Smooth muscle cell of the brain vasculature (primary cell): Measurements from ENCODE around the gene AMPD3.

ENCODE experiments used
- DNase-seq: peaks from one replicate; pipeline ENCODE4 v3.0.0-alpha.2; 2012; ENCODE audit warnings: low read depth, low spot score

AMPD3 gene

GRCh38 chr11:10454878-10455631, at the start of gene AMPD3:
Gene AMPD3, plus strand, starts transcription at chr11:10455264. Its CDS starts 6,256 bp downstream, at chr11:10461520.
- peak; percentile 78 for DNase-seq

- peak; percentile 64 for DNase-seq
These were observed 49.0 kb upstream of the AMPD3 start for GRCh38 chr11:10405865-10406592.

- no peak for DNase-seq
These were observed 48.0 kb upstream of the AMPD3 start for GRCh38 chr11:10407055-10407454.

- no peak for DNase-seq
These were observed 47.0 kb upstream of the AMPD3 start for GRCh38 chr11:10407749-10408685.

GRCh38 chr11:10409207-10409661, 45.8 kb upstream of the AMPD3 start:
- no peak for DNase-seq

GRCh38 chr11:10410106-10410843, 44.8 kb upstream of the AMPD3 start:
- DNase-seq: no peak

GRCh38 chr11:10410844-10411200, 44.2 kb upstream of the AMPD3 start:
- DNase-seq: no peak

- DNase-seq: no peak
These were observed 42.8 kb upstream of the AMPD3 start for GRCh38 chr11:10412266-10412665.

- no peak for DNase-seq
These were observed 41.8 kb upstream of the AMPD3 start for GRCh38 chr11:10413268-10413667.

GRCh38 chr11:10414181-10414580, 40.9 kb upstream of the AMPD3 start:
- no peak for DNase-seq

GRCh38 chr11:10414659-10415058, 40.4 kb upstream of the AMPD3 start:
- no peak for DNase-seq

- no peak for DNase-seq
These were observed 39.2 kb upstream of the AMPD3 start for GRCh38 chr11:10415817-10416392.

- DNase-seq: no peak
These were observed 36.7 kb upstream of the AMPD3 start for GRCh38 chr11:10418259-10418949.

GRCh38 chr11:10418950-10419310, 36.1 kb upstream of the AMPD3 start:
- DNase-seq: no peak

- no peak for DNase-seq
These were observed 28.6 kb upstream of the AMPD3 start for GRCh38 chr11:10426475-10426874.

GRCh38 chr11:10428453-10428852, 26.6 kb upstream of the AMPD3 start:
- no peak for DNase-seq

- no peak for DNase-seq
These were observed 25.5 kb upstream of the AMPD3 start for GRCh38 chr11:10429526-10429925.

- no peak for DNase-seq
These were observed 22.6 kb upstream of the AMPD3 start for GRCh38 chr11:10432493-10432892.

GRCh38 chr11:10432971-10433370, 22.1 kb upstream of the AMPD3 start:
- DNase-seq: no peak

GRCh38 chr11:10436224-10436623, 18.8 kb upstream of the AMPD3 start:
- DNase-seq: no peak
